HG03175 (cell line): ENCODE results near the gene SHCBP1L.

Source experiments
- ATAC-seq: cut with Tn5 transposase; IDR thresholded peaks from one replicate; pipeline ENCODE4 v1.9.1; 2021; ENCODE audit warnings: mild to moderate bottlenecking, moderate library complexity; ENCODE audit not compliant: unreplicated experiment

Gene SHCBP1L

DNA sequence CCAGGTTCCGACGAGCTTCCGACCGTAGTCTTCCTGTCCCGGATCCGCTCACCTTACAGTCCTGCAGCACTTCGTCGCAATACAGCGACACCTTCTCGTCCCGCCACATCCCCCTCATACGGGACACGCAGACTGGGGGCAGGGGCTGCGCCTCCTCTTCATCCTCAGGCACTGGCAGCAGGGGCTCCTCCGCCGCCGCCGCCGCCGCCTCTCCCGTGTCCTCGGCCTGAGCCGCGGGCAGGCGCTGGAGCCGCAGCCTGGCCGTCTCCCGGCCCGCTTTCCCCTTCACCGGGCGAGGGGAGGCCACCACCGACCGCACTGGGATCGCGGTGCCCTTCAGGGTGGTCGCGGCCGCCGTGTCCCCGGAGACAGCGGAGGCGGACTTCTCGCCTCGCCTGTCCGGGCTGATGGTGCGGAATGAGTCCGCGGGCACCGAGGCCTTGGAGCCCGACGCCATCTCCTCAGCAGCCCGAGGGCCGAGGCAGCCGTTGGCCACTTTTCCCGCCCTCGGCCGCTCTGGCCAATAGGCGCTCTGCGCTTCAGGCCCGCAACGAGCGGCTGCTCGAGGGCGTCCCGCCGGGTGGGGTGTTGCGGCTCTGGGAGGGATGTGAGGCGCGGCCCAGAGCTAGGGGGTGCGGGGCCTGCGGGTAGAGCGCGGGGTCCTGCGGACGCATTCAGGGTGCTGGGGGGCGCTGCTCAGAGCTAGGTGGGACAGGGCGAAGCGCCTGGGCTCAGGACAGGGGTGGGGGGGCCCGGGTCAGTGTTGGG is at the start of gene SHCBP1L:
Gene SHCBP1L, minus strand, starts transcription at position 490 of the 768 bp plus-strand sequence. Its CDS starts 33 bp downstream, at position 457.
- ATAC-seq = no peak

DNA sequence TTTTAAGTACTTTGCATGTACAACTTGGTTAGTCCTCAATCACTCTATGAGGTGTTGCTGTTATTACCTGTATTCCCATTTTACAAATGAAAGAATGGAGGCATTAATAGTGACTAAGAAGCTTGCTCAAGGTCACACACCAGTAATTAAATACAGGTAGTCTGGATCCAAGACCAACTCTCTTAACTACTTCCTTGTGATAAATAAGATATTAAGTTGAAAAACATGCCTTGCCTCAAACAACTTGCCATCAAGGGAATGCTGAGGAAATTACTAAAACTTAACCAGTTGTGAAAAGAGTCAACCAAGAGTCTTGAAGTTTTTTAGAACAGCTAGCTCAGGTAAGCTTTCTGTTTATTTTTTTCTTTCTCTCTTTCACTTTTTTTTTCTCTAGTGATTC is 49.3 kb upstream of the SHCBP1L start:
- ATAC-seq = no peak

GRCh38 chr1:183000167-183000962 is 47.4 kb upstream of the SHCBP1L start:
- no peak for ATAC-seq

DNA sequence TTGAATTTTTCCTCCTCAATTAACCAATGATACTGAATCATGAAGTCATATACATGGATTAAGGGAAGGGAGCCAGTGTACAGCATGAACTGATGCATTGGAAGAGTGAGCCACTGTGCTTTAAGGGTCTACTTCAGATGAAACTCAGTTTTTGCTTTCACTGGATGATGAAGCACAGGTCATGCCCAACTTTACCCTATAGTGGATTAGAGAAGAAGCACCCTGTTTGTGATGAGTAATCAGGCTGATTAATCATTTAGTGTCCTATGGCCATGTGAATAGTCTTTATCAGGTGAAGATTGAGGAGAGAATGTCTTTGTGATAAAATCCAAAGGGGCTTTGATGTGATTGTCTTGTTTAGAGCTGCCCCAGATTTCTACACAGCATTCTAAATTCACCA is 45.5 kb upstream of the SHCBP1L start:
- no peak for ATAC-seq

DNA sequence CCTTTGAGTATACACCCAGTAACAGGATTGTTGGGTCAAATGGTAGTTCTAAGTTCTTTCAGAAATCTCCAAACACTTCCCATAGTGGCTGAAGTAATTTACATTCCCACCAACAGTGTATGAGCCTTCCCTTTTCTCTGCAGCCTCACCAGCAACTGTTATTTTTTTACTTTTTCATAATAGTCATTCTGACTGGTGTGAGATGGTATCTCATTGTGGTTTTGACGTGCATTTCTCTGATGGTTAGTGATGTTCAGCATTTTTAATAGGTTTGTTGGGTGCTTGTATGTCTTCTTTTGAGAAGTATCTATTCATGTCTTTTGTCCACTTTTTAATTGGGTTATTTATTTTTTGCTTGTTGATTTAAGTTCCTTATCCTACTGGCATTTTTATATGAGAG is 43.9 kb upstream of the SHCBP1L start:
- no peak for ATAC-seq

- no peak for ATAC-seq
These were observed 42.9 kb upstream of the SHCBP1L start for GRCh38 chr1:182995894-182996293.

DNA sequence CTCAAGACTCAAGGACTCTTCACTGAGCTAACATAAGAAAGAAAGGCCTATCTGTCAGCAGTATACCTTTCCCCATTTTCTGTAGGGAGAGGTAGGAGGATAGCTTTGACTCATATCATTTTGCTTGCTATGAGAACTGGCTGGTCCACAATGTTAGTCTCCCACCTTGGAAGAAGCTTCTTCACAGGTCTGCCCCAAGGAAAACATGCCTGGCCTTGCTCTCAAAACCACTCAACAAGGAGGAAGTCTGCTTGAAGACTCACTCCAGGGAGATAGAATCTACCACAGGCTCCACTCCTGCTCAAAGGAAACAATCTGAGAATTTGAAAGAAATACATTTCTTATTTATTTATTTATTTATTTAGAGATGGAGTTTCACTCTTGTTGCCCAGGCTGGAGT is 40.8 kb upstream of the SHCBP1L start:
- no peak for ATAC-seq

DNA sequence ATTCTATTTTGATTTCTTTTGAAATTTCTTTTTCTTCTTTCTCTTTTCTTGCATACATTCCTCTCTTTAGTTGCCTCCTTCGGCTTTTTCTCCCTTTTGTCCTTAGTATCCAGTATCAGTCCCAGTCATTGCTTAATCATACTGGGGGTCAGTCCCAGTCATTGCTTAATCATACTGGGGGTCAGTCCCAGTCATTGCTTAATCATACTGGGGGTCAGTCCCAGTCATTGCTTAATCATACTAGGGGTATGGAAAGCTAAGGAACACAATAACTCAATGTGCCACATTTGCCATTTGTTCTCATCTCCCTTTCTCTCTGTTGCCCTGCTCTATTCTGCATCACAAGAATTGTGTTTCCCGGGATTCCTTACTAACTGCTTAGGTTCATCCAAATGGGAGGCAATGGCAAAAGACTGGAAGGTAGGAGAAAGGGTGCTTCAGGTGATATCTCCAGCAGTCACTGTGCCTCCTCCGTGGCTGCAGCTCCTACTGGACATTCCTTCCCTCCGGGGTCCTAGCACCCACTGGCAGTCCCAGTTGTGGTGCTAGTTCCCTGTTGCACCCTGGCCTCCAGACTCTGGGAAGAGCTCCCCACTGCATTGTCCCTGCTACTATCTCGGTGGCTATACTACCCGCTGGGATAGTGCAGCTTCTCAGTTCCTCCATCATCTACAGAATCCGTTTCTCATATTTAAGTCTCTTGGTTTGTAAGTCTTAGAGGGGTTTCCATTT is 37.6 kb upstream of the SHCBP1L start:
- ATAC-seq = no peak

- ATAC-seq = no peak
These were observed 32.9 kb upstream of the SHCBP1L start for GRCh38 chr1:182985876-182986275.

DNA sequence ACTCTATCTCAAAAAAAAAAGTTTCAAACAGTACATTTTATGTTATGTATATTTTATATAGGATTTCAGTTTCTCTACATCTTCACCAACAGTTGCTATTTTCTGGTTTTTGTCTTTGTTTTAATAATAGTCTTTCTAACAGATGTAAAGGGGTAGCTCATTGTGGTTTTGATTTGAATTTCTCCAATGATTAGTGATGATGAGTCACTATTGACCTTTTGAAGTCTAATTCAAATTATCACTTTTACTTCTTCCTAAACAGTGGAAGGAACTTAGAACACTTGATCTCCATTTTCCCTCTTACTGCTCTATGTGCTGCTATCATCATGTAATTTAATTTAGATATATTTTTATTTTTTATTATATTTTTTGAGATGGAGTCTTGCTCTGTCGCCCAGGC is 31.7 kb upstream of the SHCBP1L start:
- ATAC-seq = no peak

DNA sequence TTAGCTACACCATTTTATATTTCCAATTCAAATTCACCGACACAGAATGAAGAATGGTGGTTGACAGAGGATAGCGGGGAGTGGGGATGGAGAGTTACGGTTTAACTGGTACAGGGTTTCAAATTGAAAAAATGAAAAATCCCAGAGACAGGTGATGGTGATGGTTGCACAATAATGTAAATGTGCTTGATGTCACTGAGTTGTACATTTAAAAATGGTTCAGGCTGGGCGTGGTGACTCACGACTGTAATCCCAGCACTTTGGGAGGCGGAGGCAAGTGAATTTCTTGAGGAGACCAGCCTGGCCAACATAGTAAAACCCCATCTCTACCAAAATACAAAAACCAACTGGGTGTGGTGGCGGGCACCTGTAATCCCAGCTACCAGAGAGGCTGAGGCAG is 31.2 kb upstream of the SHCBP1L start:
- no peak for ATAC-seq

DNA sequence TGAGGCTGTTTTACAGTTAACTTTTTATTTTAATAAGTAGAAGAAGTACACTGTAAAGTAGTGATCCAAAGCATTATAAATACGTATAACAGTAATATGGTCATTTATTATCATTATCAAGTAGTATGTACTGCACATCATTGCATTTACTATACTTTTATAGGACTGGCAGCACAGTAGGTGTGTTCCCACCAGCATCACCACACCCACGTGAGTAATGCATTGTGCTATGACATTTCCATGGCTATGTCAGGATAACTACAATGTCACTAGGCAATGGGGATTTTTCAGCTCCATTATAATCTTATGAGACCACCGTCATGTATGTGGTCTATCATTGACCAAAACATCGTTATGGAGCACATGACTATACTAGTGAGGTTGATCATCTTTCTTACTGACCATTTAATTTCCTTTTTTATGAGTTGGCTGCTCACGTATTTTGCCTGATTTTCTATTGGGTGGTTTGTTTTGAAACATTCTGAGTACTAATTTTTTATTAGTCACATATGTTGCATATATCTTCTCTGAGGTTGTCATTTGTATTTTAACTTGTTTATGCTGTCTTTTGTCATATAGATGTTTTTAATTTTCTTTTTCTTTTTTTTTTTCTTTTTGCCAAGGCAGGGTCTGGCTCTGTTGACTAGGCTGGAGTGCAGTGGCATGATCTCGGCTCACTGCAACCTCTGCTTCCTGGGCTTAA is 25.3 kb upstream of the SHCBP1L start:
- no peak for ATAC-seq

DNA sequence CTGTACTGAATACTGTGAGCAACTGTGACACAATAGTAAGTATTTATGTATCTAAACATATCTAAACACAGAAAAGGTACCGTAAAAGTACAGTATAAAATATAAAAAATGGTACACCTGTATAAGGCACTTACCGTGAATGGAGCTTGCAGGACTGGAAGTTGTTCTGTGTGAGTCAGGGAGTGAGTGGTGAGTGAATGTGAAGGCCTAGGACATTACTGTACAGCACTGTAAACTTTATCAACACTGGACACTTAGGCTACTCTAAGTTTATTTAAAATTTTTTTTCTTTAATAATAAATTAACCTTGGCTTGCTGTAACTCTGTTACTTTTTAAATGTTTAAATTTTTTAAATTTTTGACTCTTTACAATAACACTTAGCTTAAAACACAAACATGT is 24.5 kb upstream of the SHCBP1L start:
- no peak for ATAC-seq

GRCh38 chr1:182974506-182975191 is 21.7 kb upstream of the SHCBP1L start:
- ATAC-seq = no peak

GRCh38 chr1:182972829-182973228 is 19.9 kb upstream of the SHCBP1L start:
- no peak for ATAC-seq

GRCh38 chr1:182972231-182972630 is 19.3 kb upstream of the SHCBP1L start:
- no peak for ATAC-seq

DNA sequence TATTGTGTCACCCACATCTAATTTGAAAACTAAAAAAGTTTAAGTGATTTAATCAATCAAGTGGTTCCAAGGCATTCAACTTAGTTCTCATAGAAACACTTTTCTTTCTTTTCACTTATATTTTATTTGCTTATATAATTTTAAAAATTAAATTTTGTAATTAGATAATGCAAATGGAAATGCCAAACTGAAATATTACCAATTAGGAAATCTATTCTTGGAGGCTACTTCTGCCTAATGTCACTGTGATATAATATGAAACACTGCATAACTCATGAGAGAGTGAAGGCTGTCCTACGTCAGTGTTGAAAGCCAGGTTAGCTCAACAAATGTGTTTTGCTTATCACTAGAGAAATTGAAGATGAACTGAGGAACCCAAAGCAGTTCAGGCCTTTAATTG is 18.3 kb upstream of the SHCBP1L start:
- no peak for ATAC-seq

DNA sequence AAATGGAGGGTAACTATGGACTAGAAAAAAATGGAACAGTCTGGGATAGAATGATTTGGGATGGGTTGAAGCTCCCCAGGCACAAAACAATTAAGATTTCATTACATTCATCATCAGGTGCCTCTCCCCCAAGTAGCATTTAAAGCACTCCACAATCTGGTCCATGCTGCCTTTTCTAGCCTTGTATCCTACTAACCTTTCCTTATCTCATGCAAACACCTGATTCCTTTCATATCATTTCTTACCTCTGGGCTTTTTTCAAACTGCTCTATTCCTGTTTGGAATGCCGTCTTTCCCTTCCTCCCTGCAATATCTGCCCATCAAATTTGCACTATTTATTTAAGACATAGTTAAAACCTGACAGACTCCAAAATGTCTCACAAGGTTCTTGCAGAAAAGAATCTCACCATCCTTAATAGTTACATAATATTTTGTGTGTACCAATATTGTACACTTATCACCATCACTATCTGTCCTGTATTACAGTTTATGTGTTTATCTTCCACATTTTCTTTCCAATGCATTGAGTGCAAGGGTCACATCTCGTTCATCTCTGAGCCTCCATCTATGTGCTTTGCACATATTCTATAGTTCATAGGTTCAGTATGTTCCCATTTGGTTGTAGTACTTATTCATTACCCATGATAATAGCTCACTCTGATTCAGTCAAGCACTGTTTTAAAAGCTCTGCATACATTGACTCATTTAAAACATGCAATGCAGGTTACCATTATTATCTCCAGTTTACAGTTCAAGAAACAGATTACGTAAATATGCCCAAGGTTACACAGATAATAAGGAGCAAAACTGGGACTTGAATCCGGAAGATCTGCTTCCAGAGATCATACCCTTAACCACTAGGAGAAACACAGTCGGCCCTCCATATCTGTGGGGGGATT is 16.1 kb upstream of the SHCBP1L start:
- no peak for ATAC-seq

GRCh38 chr1:182968151-182968741 is 15.3 kb upstream of the SHCBP1L start:
- no peak for ATAC-seq
